ENCODE data around the gene SOD3. TPM values are rescaled to one million over a fixed set of nuclear protein-coding genes. Genes with fewer than 3 reads are reported as not detected.

SOD3 gene
- total and polyA plus RNA-seq, 2 of the 4 experiments (the other 2 are of a cell fraction), result 0.36 to 5.8 TPM

GRCh38 chr4:24796620-24797019 lies 1.2 kb downstream of the SOD3 start:
- Histone ChIP-seq H3K4ac (ENCODE audit: low read depth, low read length) (peak overlapping the region; percentile 32), H2BK15ac (ENCODE audit: low read depth, low read length) (no peak overlapping the region), H2AK9ac (replicated peaks; ENCODE audit: low read depth, low read length, poor library complexity) (no peak overlapping the region), H3K18ac (ENCODE audit: low read depth, low read length) (no peak overlapping the region), H2BK5ac (ENCODE audit: low read depth, low read length, poor library complexity, severe bottlenecking) (no peak overlapping the region), H4K5ac (ENCODE audit: low read depth, low read length) (no peak overlapping the region), H3K27ac (ENCODE audit: insufficient read depth, low read length) (no peak overlapping the region), H3K9me3 (ENCODE audit: control insufficient read depth, insufficient read depth, low read length) (no peaks in the 10 kb centered on the region), H4K91ac (ENCODE audit: insufficient read depth, low read depth, low read length) (no peak overlapping the region), H2AFZ (replicated peaks; ENCODE audit: low read length, poor library complexity) (no peak overlapping the region), H3K79me1 (ENCODE audit: low read depth in 1 of 2, low read length in 2 of 2) (no peaks in the 10 kb centered on the region), H4K8ac (ENCODE audit: low read depth in 2 of 2, low read length in 2 of 2) (no peak overlapping the region), H3K4me2 (ENCODE audit: low read depth, low read length) (no peak overlapping the region), H3K56ac (ENCODE audit: extremely low read depth, insufficient read depth, low read length) (no peak overlapping the region), H2AK5ac (ENCODE audit: low read depth, low read length) (peak overlapping the region; percentile 23; the same call in 1 of the 2 replicates), H3K36me3 (ENCODE audit: control insufficient read depth, insufficient read depth, low read length) (no peaks in the 10 kb centered on the region; the same call in 1 of the 2 replicates), H4K20me1 (ENCODE audit: insufficient read depth, low read length) (no peaks in the 10 kb centered on the region), H2BK120ac (ENCODE audit: low read depth, low read length) (peak overlapping the region; percentile 25; the same call in 1 of the 2 replicates), H2BK20ac (ENCODE audit: low read depth, low read length) (no peak overlapping the region), H3K14ac (replicated peaks; ENCODE audit: low read depth, low read length) (no peak overlapping the region; the same call in 1 of the 2 replicates), H3K9ac (ENCODE audit: low read depth, low read length) (no peak overlapping the region), H3K27me3 (ENCODE audit: control insufficient read depth, insufficient read depth, low read length) (no peaks in the 10 kb centered on the region; the same call in 1 of the 2 replicates), H3K4me1 (ENCODE audit: control insufficient read depth, insufficient read depth, low read length) (peaks cover 9% of the 10 kb centered on the region), H3K9me1 (ENCODE audit: insufficient read depth, low read length) (peaks cover 12% of the 10 kb centered on the region), H3K23ac (ENCODE audit: low read depth, low read length) (0 out of 2 replicates have a peak overlapping the region, but pooled peaks have one; percentile 17), H3K4me3 (ENCODE audit: insufficient read depth, low read depth, low read length) (no peak overlapping the region)
- TF ChIP-seq, protein P1, sequence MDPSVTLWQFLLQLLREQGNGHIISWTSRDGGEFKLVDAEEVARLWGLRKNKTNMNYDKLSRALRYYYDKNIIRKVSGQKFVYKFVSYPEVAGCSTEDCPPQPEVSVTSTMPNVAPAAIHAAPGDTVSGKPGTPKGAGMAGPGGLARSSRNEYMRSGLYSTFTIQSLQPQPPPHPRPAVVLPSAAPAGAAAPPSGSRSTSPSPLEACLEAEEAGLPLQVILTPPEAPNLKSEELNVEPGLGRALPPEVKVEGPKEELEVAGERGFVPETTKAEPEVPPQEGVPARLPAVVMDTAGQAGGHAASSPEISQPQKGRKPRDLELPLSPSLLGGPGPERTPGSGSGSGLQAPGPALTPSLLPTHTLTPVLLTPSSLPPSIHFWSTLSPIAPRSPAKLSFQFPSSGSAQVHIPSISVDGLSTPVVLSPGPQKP (IDR thresholded peaks at IDR 0.05; ENCODE audit: borderline replicate concordance, low read depth, low read length), result no peak
- TF ChIP-seq MAZ (IDR thresholded peaks at IDR 0.05; ENCODE audit: borderline replicate concordance, low read depth, low read length), result no peak
- no peak for TF ChIP-seq RAD21 (IDR thresholded peaks at IDR 0.05; ENCODE audit: low read length)
- no peak for TF ChIP-seq NFE2L2 (IDR thresholded peaks at IDR 0.05; ENCODE audit: low read depth, low read length)
- TF ChIP-seq CTCF (conservative IDR thresholded peaks at IDR 0.05; ENCODE audit: low read depth, low read length), result no peak
- no peak for TF ChIP-seq BHLHE40 (IDR thresholded peaks at IDR 0.05; ENCODE audit: low read depth, low read length)
- TF ChIP-seq RFX5 (IDR thresholded peaks at IDR 0.05; ENCODE audit: low read depth, low read length), result no peak
- TF ChIP-seq, protein P2, sequence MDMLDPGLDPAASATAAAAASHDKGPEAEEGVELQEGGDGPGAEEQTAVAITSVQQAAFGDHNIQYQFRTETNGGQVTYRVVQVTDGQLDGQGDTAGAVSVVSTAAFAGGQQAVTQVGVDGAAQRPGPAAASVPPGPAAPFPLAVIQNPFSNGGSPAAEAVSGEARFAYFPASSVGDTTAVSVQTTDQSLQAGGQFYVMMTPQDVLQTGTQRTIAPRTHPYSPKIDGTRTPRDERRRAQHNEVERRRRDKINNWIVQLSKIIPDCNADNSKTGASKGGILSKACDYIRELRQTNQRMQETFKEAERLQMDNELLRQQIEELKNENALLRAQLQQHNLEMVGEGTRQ (IDR thresholded peaks at IDR 0.05; ENCODE audit: low read depth, low read length), result no peak
- no peak for TF ChIP-seq CEBPB (IDR thresholded peaks at IDR 0.05; ENCODE audit: low read depth, low read length)
- TF ChIP-seq RCOR1 (IDR thresholded peaks at IDR 0.05; ENCODE audit: insufficient replicate concordance, low read length), result no peak
- TF ChIP-seq FOS (IDR thresholded peaks at IDR 0.05; ENCODE audit: low read depth, low read length), result no peak
- no peak for ATAC-seq (ENCODE audit: low read depth)
- no peak for DNase-seq
- ChIA-PET POLR2A (ENCODE audit: unreplicated experiment) (no interaction called here), CTCF (interaction anchor here (1.0 kb wide), 1 partner anchor 18 kb away, joined by 6 read pairs; no protein-coding TSS in a partner anchor)
- in situ Hi-C loops (cut with MboI; ENCODE audit: low sequenced_read_pairs), result no loop called here
- dilution Hi-C loops (cut with HindIII; ENCODE audit: low sequenced_read_pairs, unreplicated experiment), result no loop called here
- BruUV-seq (replicated peaks), result no TSS peak
- intact Hi-C loops (cut with micrococcal nuclease), result loop anchor here (10.0 kb wide), 1 partner anchor 322 kb away; no protein-coding TSS in a partner anchor
